HCT116 (cell line): Measurements from ENCODE around the gene NOS3. TPM values are rescaled to one million over a fixed set of nuclear protein-coding genes. Genes with fewer than 3 reads are reported as not detected.
A peak's percentile ranks its signal among the peaks of the same experiment; 100 is the strongest.

Experiments used
- ATAC-seq: fragments of 200-7000 bp; cut with Tn5 transposase; 2 replicates; pipeline ENCODE4 v1.9.1; 2020; ENCODE audit warnings: mild to moderate bottlenecking, moderate library complexity
- BruUV-seq: library from RNA; stranded (reverse); fragments of 400-500 nt; replicated peaks from 2 replicates; lab custom pipeline; 2021; lab: Mats Ljungman, UMichigan
- CTCF ChIA-PET: fragments of 300-600 bp; sonication (Branson Sonifier 250); formaldehyde crosslinking; loops from one replicate; lab custom pipeline; 2021; ENCODE audit warnings: antibody characterized with exemption; lab: Charles Lee
- POLR2A ChIA-PET: fragments of 300-600, 350-600 bp; sonication (Branson Sonifier 250); formaldehyde crosslinking; loops from one replicate; lab custom pipeline; 2021; ENCODE audit warnings: antibody characterized with exemption; lab: Charles Lee
- RAD21 ChIA-PET, 2 experiments: fragments of 300-600 bp; sonication (Branson Sonifier 250); formaldehyde crosslinking; loops; one replicate each; lab custom pipeline; 2023; ENCODE audit warnings: low total read pairs in 2 of 2; ENCODE audit not compliant: uncharacterized antibody in 2 of 2, unreplicated experiment in 2 of 2, low non-redundant PET in 1 of 2; lab: Charles Lee
- DNase-seq: peaks from one replicate; pipeline ENCODE4 v3.0.0-alpha.2; 2010; ENCODE audit warnings: low read depth, low spot score
- H2AFZ ChIP-seq: fragments of 200-600 bp; shearing (Covaris generic), sonication (generic); 2 replicates; pipeline ENCODE4 v1.6.1; 2017; ENCODE audit warnings: low read depth, mixed run types, mixed read lengths, antibody characterized with exemption, low read length; ENCODE audit not compliant: poor library complexity, severe bottlenecking
- H3K27ac ChIP-seq: 2 replicates; pipeline ENCODE4 v1.5.1; 2012; ENCODE audit warnings: low read depth, low read length
- H3K27me3 ChIP-seq: fragments of 200-600 bp; sonication (generic); 2 replicates; pipeline ENCODE4 v1.6.1; 2016; ENCODE audit warnings: mixed run types, low read length, mixed read lengths; ENCODE audit not compliant: insufficient read depth
- H3K36me3 ChIP-seq, 2 experiments: fragments of 200-500 bp in 1 of 2; fragments of 200-600 bp in 1 of 2; sonication (Bioruptor generic) in 1 of 2; sonication (generic) in 1 of 2; 2 replicates each; pipeline versions ENCODE4 v1.5.1 to v1.6.1; 2014 to 2016; ENCODE audit warnings: low read length in 2 of 2, inconsistent platforms in 1 of 2, mixed read lengths in 1 of 2, mixed run types in 1 of 2; ENCODE audit not compliant: insufficient read depth in 2 of 2, control insufficient read depth in 1 of 2
- H3K4me1 ChIP-seq, 2 experiments: fragments of 200-600 bp in 1 of 2; sonication (generic) in 1 of 2; 2 replicates each; pipeline versions ENCODE4 v1.5.1 to v1.6.1; 2012 to 2017; ENCODE audit warnings: low read length in 2 of 2, inconsistent platforms in 1 of 2, mild to moderate bottlenecking in 1 of 2, mixed read lengths in 1 of 2, mixed run types in 1 of 2, moderate library complexity in 1 of 2; ENCODE audit not compliant: insufficient read depth in 2 of 2, control insufficient read depth in 1 of 2
- H3K4me2 ChIP-seq: fragments of 200-600 bp; sonication (generic); 2 replicates; pipeline ENCODE4 v1.6.1; 2017; ENCODE audit warnings: mixed run types, low read length, mixed read lengths
- H3K4me3 ChIP-seq, 2 experiments: fragments of 200-600 bp in 1 of 2; sonication (generic) in 1 of 2; replicated peaks in 1 of 2; 2 replicates each; pipeline ENCODE4 v1.5.1; 2011 to 2016; ENCODE audit warnings: low read length in 2 of 2, control low read depth in 1 of 2, low read depth in 1 of 2, mild to moderate bottlenecking in 1 of 2, mixed read lengths in 1 of 2, mixed run types in 1 of 2
- H3K79me2 ChIP-seq: fragments of 200-600 bp; sonication (generic); 2 replicates; pipeline ENCODE4 v1.6.1; 2017; ENCODE audit warnings: mild to moderate bottlenecking, mixed run types, low read length, moderate library complexity, mixed read lengths; ENCODE audit not compliant: insufficient read depth
- H3K9ac ChIP-seq: fragments of 200-600 bp; sonication (generic); 2 replicates; pipeline ENCODE4 v1.6.1; 2016; ENCODE audit warnings: low read length, mixed read lengths
- H3K9me2 ChIP-seq: fragments of 200-600 bp; sonication (generic), shearing (Covaris generic); 2 replicates; pipeline ENCODE4 v1.6.1; 2017; ENCODE audit warnings: mixed run types, mild to moderate bottlenecking, moderate library complexity; ENCODE audit not compliant: insufficient read depth
- H3K9me3 ChIP-seq, 2 experiments: fragments of 200-500 bp in 1 of 2; fragments of 200-600 bp in 1 of 2; sonication (Bioruptor generic) in 1 of 2; sonication (generic) in 1 of 2; 2 replicates each; pipeline ENCODE4 v1.6.1; 2014 to 2017; ENCODE audit warnings: low read length in 2 of 2, mixed read lengths in 2 of 2, inconsistent platforms in 1 of 2, low read depth in 1 of 2, mild to moderate bottlenecking in 1 of 2, mixed run types in 1 of 2, moderate library complexity in 1 of 2; ENCODE audit not compliant: control insufficient read depth in 1 of 2, insufficient read depth in 1 of 2
- H4K20me1 ChIP-seq: fragments of 200-600 bp; sonication (generic), shearing (Covaris generic); 2 replicates; pipeline ENCODE4 v1.6.1; 2017; ENCODE audit warnings: mixed run types, mild to moderate bottlenecking, moderate library complexity; ENCODE audit not compliant: insufficient read depth
- CEBPB ChIP-seq: IDR thresholded peaks from 2 replicates; pipeline ENCODE4 v1.6.1; 2012; ENCODE audit warnings: low read depth
- EZH2 ChIP-seq: fragments of 200-600 bp; sonication (generic); IDR thresholded peaks from 2 replicates; pipeline ENCODE4 v1.6.1; 2017; ENCODE audit warnings: antibody characterized with exemption, mixed run types
- RAD21 ChIP-seq: IDR thresholded peaks from 2 replicates; pipeline ENCODE4 v1.6.1; 2012; ENCODE audit warnings: low read depth, mild to moderate bottlenecking
- SIN3A ChIP-seq: IDR thresholded peaks from 2 replicates; pipeline ENCODE4 v1.6.1; 2012; ENCODE audit warnings: low read depth
- SRF ChIP-seq: IDR thresholded peaks from 2 replicates; pipeline ENCODE4 v1.6.1; 2012; ENCODE audit warnings: low read depth
- YY1 ChIP-seq: IDR thresholded peaks from 2 replicates; pipeline ENCODE4 v1.6.1; 2011; ENCODE audit warnings: low read length, low read depth, moderate library complexity, mild to moderate bottlenecking; ENCODE audit not compliant: insufficient replicate concordance; ENCODE audit errors: extremely low read depth
- ZFX ChIP-seq: fragments of 450-650 bp; IDR thresholded peaks from 2 replicates; pipeline ENCODE4 v1.6.1; 2017
- ZNF274 ChIP-seq: fragments of 200-500 bp; sonication (Bioruptor generic); IDR thresholded peaks from 2 replicates; pipeline ENCODE4 v1.6.1; 2014; ENCODE audit warnings: mild to moderate bottlenecking, low read depth, low read length, inconsistent platforms
- intact Hi-C: fragments of 100-400 bp; cut with micrococcal nuclease; formaldehyde crosslinking; loops from 2 replicates; pipeline ENCODE4 v1.10.0; 2022
- total RNA-seq: library from RNA; stranded (reverse); gene quantifications from one replicate; pipeline ENCODE4 v1.2.1, GENCODE V29; 2021; ENCODE audit not compliant: unreplicated experiment
- TF ChIP-seq, protein P1 (sequence below): IDR thresholded peaks from 2 replicates; pipeline ENCODE4 v1.6.1; 2011; ENCODE audit warnings: mild to moderate bottlenecking, low read length, moderate library complexity; ENCODE audit not compliant: insufficient replicate concordance; ENCODE audit errors: extremely low read depth

The NOS3 gene
- total RNA-seq, 1 experiment from 2014 or later, result 35.8 TPM

DNA sequence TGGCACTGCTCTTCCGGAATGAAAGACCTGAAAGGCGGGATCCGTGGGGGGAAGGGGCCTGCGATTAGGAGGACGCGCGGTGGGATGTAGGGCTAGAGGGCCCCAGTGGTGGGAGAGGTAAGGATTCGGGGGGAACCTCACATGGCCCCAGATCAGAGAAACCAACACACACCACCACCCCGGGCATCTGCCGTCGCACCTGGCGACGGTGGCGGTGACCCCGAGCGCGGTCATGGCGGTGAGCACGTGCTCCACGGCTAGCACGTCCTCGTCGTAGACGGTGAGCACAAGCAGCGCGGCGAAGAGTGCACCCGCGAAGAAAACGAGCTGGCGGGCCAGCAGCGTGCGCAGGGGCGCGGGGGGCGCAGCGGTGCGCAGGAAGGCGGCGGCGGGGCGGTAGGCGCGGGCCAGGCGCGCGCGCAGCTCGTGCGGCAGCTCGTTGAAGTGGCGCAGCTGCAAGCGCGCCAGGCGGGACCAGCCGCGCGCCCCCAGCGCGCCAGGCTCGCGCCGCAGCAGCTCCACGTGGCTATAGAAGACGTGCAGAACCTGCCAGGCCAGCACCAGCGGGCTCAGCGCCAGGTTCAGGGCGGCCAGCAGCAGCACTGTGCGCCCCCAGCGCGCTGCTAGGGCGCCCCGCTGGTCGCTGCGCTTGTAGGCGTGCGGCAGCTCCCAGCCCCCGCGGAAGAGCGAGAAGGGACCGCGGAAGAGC is 27.8 kb downstream of the NOS3 start:
- POLR2A ChIA-PET, result interaction anchor here (0.6 to 2.0 kb wide), 3 partner anchors 9 to 42 kb away, joined by 4 to 10 read pairs (median 5); partner anchors contain the start of gene ABCB8
- TF ChIP-seq ZFX (no peak), EZH2 (no peak), ZNF274 (no peak), SIN3A (no peak), CEBPB (no peak), YY1 (no peak), RAD21 (no peak), SRF (no peak)
- TF ChIP-seq, protein P1, sequence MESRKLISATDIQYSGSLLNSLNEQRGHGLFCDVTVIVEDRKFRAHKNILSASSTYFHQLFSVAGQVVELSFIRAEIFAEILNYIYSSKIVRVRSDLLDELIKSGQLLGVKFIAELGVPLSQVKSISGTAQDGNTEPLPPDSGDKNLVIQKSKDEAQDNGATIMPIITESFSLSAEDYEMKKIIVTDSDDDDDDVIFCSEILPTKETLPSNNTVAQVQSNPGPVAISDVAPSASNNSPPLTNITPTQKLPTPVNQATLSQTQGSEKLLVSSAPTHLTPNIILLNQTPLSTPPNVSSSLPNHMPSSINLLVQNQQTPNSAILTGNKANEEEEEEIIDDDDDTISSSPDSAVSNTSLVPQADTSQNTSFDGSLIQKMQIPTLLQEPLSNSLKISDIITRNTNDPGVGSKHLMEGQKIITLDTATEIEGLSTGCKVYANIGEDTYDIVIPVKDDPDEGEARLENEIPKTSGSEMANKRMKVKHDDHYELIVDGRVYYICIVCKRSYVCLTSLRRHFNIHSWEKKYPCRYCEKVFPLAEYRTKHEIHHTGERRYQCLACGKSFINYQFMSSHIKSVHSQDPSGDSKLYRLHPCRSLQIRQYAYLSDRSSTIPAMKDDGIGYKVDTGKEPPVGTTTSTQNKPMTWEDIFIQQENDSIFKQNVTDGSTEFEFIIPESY, result no peak
- TF ChIP-seq, all 23 proteins: peak for 0

More for the DNA sequence above, 27.8 kb downstream of the NOS3 start:
- H3K27ac ChIP-seq, result peak overlapping the region; percentile 8; the same call in 1 of the 2 replicates
- H3K9me2 ChIP-seq, result no peaks in the 10 kb centered on the region
- H3K9me3 ChIP-seq, result no peaks in the 10 kb centered on the region
- no peaks in the 10 kb centered on the region for H3K27me3 ChIP-seq
- H3K4me1 ChIP-seq, result peaks cover 0 to 21% of the 10 kb centered on the region in 2 experiments; a peak in 2 of 4 replicates
- ChIA-PET CTCF (interaction anchor here (0.6 to 5.2 kb wide), 13 partner anchors 9 to 120 kb away, joined by 3 to 59 read pairs (median 4); partner anchors contain the start of genes ABCB8, FASTK and NOS3), RAD21 (interaction anchor here (0.5 to 1.0 kb wide), 4 partner anchors 9 to 228 kb away, joined by 3 read pairs; no protein-coding TSS in a partner anchor)
- H3K36me3 ChIP-seq, result no peaks in the 10 kb centered on the region
- no TSS peak for BruUV-seq
- no peaks in the 10 kb centered on the region for H3K79me2 ChIP-seq
- H2AFZ ChIP-seq, result no peak overlapping the region
- no peaks in the 10 kb centered on the region for H4K20me1 ChIP-seq
- intact Hi-C loops, result loop anchor here (1.0 to 10.0 kb wide), 3 partner anchors 55 to 244 kb away; no protein-coding TSS in a partner anchor
- H3K9ac ChIP-seq, result peak overlapping the region; percentile 38; the same call in 1 of the 2 replicates
- H3K4me2 ChIP-seq, result peak overlapping the region; percentile 60
- DNase-seq, result no peak
- no peak overlapping the region for H3K4me3 ChIP-seq
- no peak for ATAC-seq
